ENCODE measurements around the gene BTBD17.

BTBD17 gene

GRCh38 chr17:74404218-74404617, 42.5 kb upstream of the BTBD17 start:
- no peak overlapping the region for H3K4me3 ChIP-seq (ENCODE audit: low read depth, low read length)
- TF ChIP-seq CTCF (IDR thresholded peaks at IDR 0.05; ENCODE audit: insufficient read depth, low read depth, low read length, missing control alignments): no peak
- DNase-seq (ENCODE audit: low read depth): no peak

DNA sequence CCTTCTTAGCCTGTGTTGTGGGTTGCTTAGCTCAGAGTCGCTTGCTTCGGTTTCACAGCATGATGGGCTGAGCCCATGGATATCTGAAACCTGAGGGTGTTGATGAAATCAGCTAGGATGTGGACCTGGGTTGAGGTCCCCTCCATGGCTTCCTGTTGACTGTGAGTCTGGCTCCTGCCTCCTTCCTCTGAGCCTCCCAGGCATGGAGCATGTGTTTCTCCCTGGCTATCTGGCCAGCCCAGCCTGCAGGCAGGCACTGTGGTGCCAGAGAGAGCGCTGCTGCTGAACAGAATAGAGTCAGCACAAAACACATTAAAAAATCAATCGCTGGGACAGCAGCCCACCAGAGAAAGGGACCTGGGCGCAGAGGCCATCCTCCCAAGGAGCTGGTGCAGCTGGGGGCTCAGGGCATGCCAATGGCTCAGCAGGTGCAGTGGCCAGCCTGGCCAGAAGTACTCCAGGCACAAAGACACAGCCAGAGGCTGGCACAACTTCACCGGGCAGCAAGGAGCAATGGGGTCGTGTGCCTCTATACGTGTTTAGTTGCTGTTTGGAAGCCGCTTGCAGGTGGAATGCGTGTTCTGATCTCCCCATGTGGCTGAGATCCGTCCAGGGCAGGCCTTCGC, 42.0 kb upstream of the BTBD17 start:
- no peak overlapping the region for H3K4me3 ChIP-seq (ENCODE audit: low read depth, low read length)
- no peak for DNase-seq (ENCODE audit: low read depth)
- no peak for TF ChIP-seq CTCF (IDR thresholded peaks at IDR 0.05; ENCODE audit: insufficient read depth, low read depth, low read length, missing control alignments)

DNA sequence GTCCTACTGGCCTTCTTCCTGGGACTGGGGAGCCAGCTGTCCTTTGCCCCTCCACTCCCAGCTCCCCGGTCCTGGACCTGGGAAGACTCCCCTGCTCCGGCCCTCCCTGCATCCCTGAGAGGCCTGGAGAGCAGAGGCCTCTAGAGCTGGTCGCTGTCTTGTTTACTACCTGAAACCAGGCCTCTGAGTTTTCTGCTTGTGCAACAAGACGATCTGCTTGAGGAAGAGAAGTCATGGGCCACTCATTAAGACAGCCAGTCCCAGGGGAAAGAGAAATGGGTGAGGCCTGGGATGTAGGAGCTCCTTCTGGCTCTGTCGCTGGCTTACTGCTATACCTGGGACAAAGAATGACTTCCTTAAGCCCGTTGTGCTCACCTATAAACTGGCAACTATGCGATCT, 40.4 kb upstream of the BTBD17 start:
- no peak overlapping the region for H3K4me3 ChIP-seq (ENCODE audit: low read depth, low read length)
- DNase-seq (ENCODE audit: low read depth): no peak
- no peak for TF ChIP-seq CTCF (IDR thresholded peaks at IDR 0.05; ENCODE audit: insufficient read depth, low read depth, low read length, missing control alignments)

GRCh38 chr17:74396567-74396966, 34.9 kb upstream of the BTBD17 start:
- no peak for TF ChIP-seq CTCF (IDR thresholded peaks at IDR 0.05; ENCODE audit: insufficient read depth, low read depth, low read length, missing control alignments)
- no peak for DNase-seq (ENCODE audit: low read depth)
- no peak overlapping the region for H3K4me3 ChIP-seq (ENCODE audit: low read depth, low read length)

DNA sequence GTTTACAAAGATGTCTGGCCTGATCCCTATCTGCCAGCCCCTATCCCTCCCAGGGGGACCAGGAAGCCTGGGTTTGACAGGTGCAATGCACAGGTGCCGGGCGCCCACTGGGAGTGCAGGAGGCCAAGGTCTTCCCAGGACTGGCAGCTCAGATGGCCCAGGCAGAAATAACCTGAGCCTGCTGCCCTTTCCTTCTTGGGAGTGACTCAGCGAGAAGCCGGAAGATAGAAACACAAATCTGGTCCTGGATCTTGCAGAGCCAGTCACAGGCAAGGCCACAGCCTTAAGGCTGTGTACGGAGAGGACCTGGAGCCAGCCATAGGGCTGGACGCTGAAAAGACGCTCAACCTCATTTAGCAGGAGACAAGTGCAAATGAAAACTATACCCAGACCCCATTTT, 33.3 kb upstream of the BTBD17 start:
- no peak overlapping the region for H3K4me3 ChIP-seq (ENCODE audit: low read depth, low read length)
- no peak for DNase-seq (ENCODE audit: low read depth)
- TF ChIP-seq CTCF (IDR thresholded peaks at IDR 0.05; ENCODE audit: insufficient read depth, low read depth, low read length, missing control alignments): no peak

DNA sequence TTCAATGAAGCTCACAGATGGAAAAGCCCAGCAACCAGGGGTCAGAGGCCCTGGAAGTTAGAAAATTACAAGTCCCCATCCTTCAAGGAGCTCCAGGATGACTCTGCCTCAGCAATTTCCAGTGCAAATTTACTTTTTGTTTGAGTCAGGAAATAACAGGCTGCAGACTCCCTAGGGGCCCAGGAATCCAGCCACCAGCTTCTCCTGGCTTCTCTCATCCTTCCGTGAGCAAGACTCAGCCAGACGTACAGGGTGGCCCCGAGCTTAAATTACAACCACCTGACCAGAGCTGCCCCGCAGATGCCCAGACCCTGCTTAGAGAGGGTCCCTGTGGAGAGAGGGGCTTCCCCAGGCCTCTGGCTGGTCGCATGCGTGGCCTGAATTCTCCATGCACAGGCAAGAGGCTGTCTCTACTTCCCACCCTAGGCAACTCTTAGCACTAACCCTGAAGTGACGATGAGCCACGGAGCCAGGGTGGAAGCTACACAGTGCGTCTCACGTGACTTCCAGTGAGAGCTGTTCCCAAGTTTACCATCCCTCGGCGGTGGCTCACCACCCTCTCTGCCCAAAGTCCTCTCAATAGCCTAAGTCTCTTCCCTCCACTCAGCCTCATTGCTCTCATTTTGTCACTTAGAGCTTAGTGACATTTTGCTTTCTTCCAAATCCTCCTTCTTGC, 32.7 kb upstream of the BTBD17 start:
- no peak for DNase-seq (ENCODE audit: low read depth)
- TF ChIP-seq CTCF (IDR thresholded peaks at IDR 0.05; ENCODE audit: insufficient read depth, low read depth, low read length, missing control alignments): no peak
- H3K4me3 ChIP-seq (ENCODE audit: low read depth, low read length): no peak overlapping the region
